IPS-18a (cell line): Measurements from ENCODE around the gene DOHH.
"Not testable (repeated sequence)": the region's sequence is repeated elsewhere in the genome, so short reads cannot be mapped to it uniquely, and the experiment has no call there.

Experiments
- H3K27ac ChIP-seq: one replicate; pipeline ENCODE4 v1.5.1; 2013; ENCODE audit warnings: low read length
- H3K27me3 ChIP-seq: one replicate; pipeline ENCODE4 v1.6.1; 2013; ENCODE audit warnings: mild to moderate bottlenecking, low read length; ENCODE audit not compliant: control insufficient read depth, insufficient read depth
- H3K36me3 ChIP-seq: one replicate; pipeline ENCODE4 v1.6.1; 2013; ENCODE audit warnings: low read depth, low read length; ENCODE audit not compliant: control insufficient read depth
- H3K4me1 ChIP-seq: one replicate; pipeline ENCODE4 v1.6.1; 2013; ENCODE audit warnings: low read depth, low read length; ENCODE audit not compliant: control insufficient read depth
- H3K4me3 ChIP-seq: one replicate; pipeline ENCODE4 v1.5.1; 2013; ENCODE audit warnings: low read length
- H3K9ac ChIP-seq: one replicate; pipeline ENCODE4 v1.6.1; 2013; ENCODE audit warnings: mild to moderate bottlenecking, low read length, moderate library complexity
- H3K9me3 ChIP-seq: one replicate; pipeline ENCODE4 v1.6.1; 2013; ENCODE audit warnings: low read depth, low read length; ENCODE audit not compliant: control insufficient read depth

Gene DOHH

DNA sequence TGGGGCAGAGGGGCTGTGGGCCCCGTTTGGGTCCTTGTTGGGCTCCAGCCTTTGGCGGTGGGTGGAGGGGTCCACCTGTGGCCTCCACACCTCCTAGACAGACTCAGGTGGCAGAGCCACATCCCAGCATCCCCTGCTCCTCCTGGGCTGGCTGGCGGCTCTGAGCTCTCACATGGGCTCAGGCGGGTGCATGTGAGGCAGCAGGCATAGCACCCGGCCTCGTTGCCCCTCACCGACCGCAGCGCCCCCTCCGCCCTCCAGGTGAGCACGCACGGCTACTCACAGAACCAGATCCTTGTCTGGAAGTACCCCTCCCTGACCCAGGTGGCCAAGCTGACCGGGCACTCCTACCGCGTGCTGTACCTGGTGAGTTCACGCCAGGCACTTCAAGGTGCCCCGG is 32.6 kb upstream of the DOHH start:
- peaks cover 38% of the 10 kb centered on the region for H3K36me3 ChIP-seq
- H3K4me3 ChIP-seq: no peak overlapping the region
- H3K4me1 ChIP-seq: no peaks in the 10 kb centered on the region
- H3K9me3 ChIP-seq: no peaks in the 10 kb centered on the region
- no peak overlapping the region for H3K27ac ChIP-seq
- no peak overlapping the region for H3K9ac ChIP-seq
- no peaks in the 10 kb centered on the region for H3K27me3 ChIP-seq

DNA sequence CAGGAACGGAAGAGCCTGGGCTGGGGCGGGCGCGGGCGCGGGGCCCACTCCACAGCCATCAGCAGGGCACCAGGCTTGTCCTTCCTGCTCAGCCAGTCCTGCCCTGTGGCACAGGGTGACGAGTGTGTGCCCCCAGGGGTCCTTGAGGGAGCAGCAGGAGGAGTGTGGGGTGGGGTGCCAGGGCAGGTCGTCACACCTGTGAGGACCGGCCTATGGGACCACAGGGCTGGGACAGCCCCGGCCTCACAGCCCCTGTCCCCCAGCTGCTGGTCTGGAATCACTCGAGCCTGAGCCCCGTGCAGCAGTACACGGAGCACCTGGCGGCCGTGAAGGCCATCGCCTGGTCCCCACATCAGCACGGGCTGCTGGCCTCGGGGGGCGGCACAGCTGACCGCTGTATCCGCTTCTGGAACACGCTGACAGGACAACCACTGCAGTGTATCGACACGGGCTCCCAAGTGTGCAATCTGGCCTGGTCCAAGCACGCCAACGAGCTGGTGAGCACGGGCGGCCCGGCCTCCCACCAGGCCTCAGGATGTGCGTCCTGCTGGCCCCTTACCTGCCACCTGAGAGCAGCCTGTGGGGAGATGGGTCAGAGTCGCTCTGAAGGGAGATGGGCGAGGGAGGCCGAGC is 31.8 kb upstream of the DOHH start:
- Histone ChIP-seq H3K36me3 (peaks cover 41% of the 10 kb centered on the region), H3K9ac (no peak overlapping the region), H3K27me3 (no peaks in the 10 kb centered on the region), H3K27ac (no peak overlapping the region), H3K4me1 (no peaks in the 10 kb centered on the region), H3K9me3 (no peaks in the 10 kb centered on the region), H3K4me3 (no peak overlapping the region)

DNA sequence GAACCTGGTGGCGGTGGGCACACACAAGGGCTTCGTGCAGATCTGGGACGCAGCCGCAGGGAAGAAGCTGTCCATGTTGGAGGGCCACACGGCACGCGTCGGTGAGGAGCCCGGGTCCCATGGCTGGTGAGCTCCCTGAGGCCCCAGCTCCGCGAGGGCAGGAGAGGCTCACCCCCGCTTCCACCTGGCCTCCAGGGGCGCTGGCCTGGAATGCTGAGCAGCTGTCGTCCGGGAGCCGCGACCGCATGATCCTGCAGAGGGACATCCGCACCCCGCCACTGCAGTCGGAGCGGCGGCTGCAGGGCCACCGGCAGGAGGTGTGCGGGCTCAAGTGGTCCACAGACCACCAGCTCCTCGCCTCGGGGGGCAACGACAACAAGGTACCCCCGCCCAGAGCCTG is 31.2 kb upstream of the DOHH start:
- H3K27ac ChIP-seq: no peak overlapping the region
- peaks cover 46% of the 10 kb centered on the region for H3K36me3 ChIP-seq

DNA sequence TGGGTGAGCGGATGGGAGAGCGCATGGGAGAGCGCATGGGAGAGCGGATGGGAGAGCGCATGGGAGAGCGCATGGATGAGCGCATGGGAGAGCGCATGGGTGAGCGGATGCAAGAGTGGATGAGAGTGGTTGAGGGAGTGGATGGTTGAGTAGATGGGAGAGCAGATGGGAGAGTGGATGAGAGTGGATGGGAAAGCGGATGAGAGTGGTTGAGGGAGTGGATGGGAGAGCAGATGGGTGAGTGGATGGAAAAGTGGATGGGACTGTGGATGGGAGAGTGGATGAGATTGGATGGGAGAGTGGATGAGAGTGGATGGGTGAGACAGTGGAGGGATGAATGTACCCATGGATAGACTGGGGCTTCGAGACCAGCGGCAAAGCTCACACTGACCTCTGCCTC is 29.9 kb upstream of the DOHH start:
- no peaks in the 10 kb centered on the region for H3K27me3 ChIP-seq

More for the DNA sequence above, 31.2 kb upstream of the DOHH start:
- no peak overlapping the region for H3K9ac ChIP-seq
- H3K4me1 ChIP-seq: no peaks in the 10 kb centered on the region
- no peak overlapping the region for H3K4me3 ChIP-seq
- H3K9me3 ChIP-seq: no peaks in the 10 kb centered on the region
- no peaks in the 10 kb centered on the region for H3K27me3 ChIP-seq

DNA sequence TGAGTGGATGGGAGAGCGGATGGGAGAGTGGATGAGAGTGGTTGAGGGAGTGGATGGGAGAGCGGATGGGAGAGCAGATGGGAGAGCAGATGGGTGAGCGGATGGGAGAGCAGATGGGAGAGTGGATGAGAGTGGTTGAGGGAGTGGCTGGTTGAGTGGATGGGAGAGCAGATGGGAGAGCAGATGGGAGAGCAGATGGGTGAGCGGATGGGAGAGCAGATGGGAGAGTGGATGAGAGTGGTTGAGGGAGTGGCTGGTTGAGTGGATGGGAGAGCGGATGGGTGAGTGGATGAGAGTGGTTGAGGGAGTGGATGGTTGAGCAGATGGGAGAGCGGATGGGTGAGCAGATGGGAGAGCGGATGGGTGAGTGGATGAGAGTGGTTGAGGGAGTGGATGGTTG is 28.8 kb upstream of the DOHH start:
- not testable (repeated sequence) for H3K27ac ChIP-seq, H3K9me3 ChIP-seq, H3K9ac ChIP-seq, H3K27me3 ChIP-seq, H3K4me1 ChIP-seq, H3K4me3 ChIP-seq
- H3K36me3 ChIP-seq: peaks cover 40% of the 10 kb centered on the region

More for the DNA sequence above, 29.9 kb upstream of the DOHH start:
- H3K9me3 ChIP-seq: no peaks in the 10 kb centered on the region
- no peak overlapping the region for H3K9ac ChIP-seq
- H3K27ac ChIP-seq: no peak overlapping the region
- no peaks in the 10 kb centered on the region for H3K4me1 ChIP-seq
- H3K4me3 ChIP-seq: no peak overlapping the region
- H3K36me3 ChIP-seq: peaks cover 46% of the 10 kb centered on the region

DNA sequence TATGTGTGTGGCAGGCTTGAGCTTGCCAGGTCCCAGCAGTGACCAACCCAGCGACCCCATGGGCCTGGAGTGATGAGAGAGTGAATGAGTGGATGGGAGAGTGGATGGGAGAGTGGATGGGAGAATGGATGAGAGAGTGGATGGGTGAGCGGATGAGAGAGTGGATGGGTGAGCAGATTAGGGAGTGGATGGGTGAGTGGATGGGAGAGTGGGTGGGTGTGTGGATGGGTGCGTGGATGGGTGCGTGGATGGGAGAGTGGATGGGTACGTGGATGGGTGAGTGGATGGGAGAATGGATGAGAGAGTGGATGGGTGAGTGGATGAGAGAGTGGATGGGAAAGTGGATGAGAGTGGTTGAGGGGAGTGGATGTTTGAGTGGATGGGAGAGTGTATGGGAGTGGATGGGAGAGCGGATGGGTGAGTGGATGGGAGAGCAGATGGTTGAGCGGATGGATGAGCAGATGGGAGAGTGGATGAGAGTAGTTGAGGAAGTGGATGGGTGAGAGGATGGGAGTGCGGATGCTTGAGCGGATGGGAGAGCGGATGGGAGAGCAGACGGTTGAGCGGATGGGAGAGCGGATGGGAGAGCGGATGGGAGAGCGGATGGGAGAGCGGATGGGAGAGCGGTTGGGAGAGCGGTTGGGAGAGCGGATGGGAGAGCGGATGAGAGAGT is 28.2 kb upstream of the DOHH start:
- peaks cover 37% of the 10 kb centered on the region for H3K36me3 ChIP-seq

DNA sequence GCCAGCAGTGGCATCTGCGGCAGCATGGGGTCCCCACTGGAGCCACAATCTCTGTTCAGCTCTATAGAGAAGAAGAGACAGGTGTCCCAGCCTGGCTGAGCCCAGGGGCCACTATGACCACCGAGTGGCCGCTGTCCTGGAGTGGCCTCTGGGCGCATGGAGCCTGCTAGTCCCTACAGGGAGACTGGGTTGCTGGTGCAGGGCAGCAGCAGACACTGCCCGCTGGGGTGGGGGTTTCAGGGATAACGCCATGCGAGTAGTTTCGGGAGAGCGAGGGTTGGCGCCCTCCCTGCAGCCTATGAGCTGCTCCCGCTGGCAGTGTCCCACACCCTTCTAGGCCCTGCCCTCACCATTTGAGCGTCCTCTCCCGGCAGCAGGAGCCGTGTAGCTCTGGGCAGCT is 27.6 kb upstream of the DOHH start:
- Histone ChIP-seq H3K4me3 (no peak overlapping the region), H3K27ac (no peak overlapping the region), H3K27me3 (no peaks in the 10 kb centered on the region), H3K36me3 (peaks cover 33% of the 10 kb centered on the region), H3K4me1 (no peaks in the 10 kb centered on the region), H3K9me3 (no peaks in the 10 kb centered on the region), H3K9ac (no peak overlapping the region)

More for the DNA sequence above, 28.2 kb upstream of the DOHH start:
- Histone ChIP-seq H3K4me3 (no peak overlapping the region), H3K4me1 (no peaks in the 10 kb centered on the region), H3K9me3 (no peaks in the 10 kb centered on the region), H3K27ac (no peak overlapping the region), H3K9ac (no peak overlapping the region), H3K27me3 (no peaks in the 10 kb centered on the region)

DNA sequence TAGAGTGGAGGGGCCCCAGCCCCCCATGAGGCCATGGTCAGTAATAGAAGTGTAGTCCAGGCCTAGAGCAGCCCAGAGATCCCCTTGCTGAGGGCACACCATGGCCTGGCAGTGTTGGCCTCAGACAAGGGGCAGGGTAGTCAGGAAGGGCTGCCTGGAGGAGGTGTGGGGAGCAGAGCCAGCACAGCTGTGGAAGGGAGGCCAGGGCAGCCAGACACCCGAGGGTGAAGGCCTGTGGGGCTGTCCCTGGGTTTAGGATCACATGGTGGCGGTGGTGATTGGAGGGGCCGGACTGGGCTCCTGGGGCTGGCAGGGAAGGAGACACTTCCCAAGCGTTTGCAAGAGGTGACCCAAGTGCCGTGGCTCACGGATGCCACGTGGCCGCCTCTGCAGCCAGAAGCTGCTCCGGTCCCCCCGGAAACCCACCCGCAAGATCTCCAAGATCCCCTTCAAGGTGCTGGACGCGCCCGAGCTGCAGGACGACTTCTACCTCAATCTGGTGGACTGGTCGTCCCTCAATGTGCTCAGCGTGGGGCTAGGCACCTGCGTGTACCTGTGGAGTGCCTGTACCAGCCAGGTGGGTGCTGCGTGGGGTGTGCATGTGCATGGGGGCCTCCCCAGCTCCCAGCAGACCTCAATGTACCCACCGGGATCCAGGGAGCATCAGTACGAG is 26.9 kb upstream of the DOHH start:
- Histone ChIP-seq H3K4me3 (no peak overlapping the region), H3K27me3 (no peaks in the 10 kb centered on the region), H3K9ac (no peak overlapping the region), H3K27ac (no peak overlapping the region), H3K9me3 (no peaks in the 10 kb centered on the region), H3K36me3 (peaks cover 27% of the 10 kb centered on the region), H3K4me1 (no peaks in the 10 kb centered on the region)

DNA sequence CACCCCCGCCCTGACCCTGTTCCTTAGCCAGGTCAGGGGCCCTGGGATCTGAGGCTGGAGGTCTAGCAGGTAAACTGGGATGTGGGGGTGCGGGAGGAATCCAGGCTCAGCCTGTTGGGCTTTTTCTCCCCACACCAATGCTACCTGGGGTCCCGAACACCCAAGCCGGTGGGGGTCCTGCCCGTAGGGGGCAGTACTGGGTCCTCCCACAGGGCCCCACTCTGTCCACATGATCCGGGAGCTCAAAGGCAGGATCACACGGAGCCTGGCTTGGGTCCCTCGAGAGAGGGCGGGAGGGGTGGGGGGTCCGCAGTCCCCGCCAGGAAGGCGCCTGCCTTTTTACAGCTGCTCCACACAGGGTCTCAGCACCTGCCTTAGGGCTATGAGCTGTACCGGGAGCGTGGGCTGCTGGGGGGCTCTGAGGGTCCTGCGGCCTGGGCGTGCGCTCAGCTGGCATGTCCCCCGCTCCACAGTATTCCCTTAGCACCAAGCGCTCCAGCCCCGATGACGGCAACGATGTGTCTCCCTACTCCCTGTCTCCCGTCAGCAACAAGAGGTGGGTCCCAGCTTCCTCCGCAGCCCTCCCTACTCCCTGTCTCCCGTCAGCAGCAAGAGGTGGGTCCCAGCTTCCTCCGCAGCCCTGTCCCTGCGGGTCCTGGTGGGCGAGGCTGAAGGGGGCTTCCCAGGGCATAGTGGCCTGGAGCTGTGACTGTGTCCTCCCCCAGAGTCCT is 26.2 kb upstream of the DOHH start:
- no peak overlapping the region for H3K27ac ChIP-seq
- H3K4me1 ChIP-seq: no peaks in the 10 kb centered on the region
- no peaks in the 10 kb centered on the region for H3K27me3 ChIP-seq
- peaks cover 24% of the 10 kb centered on the region for H3K36me3 ChIP-seq
- no peak overlapping the region for H3K9ac ChIP-seq
- no peak overlapping the region for H3K4me3 ChIP-seq
- H3K9me3 ChIP-seq: no peaks in the 10 kb centered on the region

DNA sequence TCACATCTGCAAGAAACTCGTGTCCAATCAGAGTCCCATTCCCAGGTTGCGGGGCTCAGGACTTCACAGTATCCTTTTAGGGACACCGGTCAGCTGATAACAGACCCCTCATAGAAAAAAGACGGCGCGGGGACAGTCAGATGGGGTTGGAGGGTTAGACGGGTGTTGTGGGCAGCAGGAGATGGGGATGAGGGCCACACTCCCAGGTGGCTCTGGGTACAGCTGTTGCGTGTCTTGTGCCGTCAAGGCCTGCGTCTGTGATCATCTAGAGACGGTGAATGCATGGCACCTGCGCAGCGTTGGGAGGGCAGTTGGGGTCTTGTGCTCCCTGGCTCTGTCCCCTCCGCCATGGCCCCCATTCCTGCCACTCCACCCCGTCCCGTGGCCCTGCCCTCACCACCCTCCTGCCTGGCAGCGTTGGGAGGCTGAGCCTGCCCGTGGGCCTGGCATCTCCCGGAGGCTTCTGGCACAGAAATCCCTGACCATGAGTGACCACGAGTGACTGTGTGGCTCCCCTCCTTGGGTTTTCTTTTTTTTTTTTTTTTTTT is 24.5 kb upstream of the DOHH start:
- Histone ChIP-seq H3K36me3 (peaks cover 16% of the 10 kb centered on the region), H3K27ac (no peak overlapping the region)

DNA sequence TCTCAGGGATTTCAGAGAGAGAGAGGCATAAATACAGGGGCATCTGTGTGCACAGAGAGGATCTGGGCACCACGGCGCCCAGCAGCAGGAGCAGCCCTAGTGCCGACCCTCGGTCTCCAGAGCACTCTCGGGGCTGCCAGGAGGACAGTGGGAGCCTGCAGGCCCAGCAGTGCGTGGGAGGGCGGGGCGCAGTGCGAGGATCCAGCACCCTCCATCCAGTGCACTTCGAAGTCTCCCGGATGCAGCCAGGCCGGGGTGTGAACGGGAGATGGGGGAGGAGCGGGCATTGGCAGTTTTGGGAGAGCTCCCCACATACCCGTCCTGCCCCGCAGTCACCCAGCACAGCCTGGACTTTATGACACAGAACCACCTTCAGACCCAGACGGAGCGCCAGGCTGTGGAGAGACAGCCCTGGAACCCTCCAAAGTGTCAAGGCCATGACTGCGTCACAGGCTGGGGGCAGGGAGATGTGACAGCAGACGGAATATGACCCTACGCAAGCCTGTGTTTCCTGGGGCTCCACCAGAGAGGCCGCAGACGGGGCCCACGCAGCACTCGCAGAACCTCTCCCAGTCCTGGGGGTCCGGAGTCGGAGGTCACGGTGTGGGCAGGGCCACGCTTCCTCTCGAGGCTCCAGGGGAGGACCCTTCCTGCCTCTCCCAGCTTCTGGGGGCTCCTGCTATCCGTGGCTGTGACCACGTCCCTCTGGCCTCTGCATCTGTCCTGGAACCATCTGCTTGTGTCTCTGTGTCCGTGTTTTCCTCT is 23.8 kb upstream of the DOHH start:
- H3K9me3 ChIP-seq: no peaks in the 10 kb centered on the region
- no peaks in the 10 kb centered on the region for H3K4me1 ChIP-seq
- peaks cover 16% of the 10 kb centered on the region for H3K36me3 ChIP-seq
- no peaks in the 10 kb centered on the region for H3K27me3 ChIP-seq
- no peak overlapping the region for H3K9ac ChIP-seq
- no peak overlapping the region for H3K27ac ChIP-seq
- H3K4me3 ChIP-seq: no peak overlapping the region

More for the DNA sequence above, 24.5 kb upstream of the DOHH start:
- no peaks in the 10 kb centered on the region for H3K4me1 ChIP-seq
- no peaks in the 10 kb centered on the region for H3K27me3 ChIP-seq
- no peak overlapping the region for H3K4me3 ChIP-seq
- H3K9ac ChIP-seq: no peak overlapping the region
- no peaks in the 10 kb centered on the region for H3K9me3 ChIP-seq
